ENCODE measurements around the gene TMEFF2. TPM values are rescaled to one million over a fixed set of nuclear protein-coding genes. Genes with fewer than 3 reads are reported as not detected.

The TMEFF2 gene
- total RNA-seq, 1 donor: under 0.01 TPM

DNA sequence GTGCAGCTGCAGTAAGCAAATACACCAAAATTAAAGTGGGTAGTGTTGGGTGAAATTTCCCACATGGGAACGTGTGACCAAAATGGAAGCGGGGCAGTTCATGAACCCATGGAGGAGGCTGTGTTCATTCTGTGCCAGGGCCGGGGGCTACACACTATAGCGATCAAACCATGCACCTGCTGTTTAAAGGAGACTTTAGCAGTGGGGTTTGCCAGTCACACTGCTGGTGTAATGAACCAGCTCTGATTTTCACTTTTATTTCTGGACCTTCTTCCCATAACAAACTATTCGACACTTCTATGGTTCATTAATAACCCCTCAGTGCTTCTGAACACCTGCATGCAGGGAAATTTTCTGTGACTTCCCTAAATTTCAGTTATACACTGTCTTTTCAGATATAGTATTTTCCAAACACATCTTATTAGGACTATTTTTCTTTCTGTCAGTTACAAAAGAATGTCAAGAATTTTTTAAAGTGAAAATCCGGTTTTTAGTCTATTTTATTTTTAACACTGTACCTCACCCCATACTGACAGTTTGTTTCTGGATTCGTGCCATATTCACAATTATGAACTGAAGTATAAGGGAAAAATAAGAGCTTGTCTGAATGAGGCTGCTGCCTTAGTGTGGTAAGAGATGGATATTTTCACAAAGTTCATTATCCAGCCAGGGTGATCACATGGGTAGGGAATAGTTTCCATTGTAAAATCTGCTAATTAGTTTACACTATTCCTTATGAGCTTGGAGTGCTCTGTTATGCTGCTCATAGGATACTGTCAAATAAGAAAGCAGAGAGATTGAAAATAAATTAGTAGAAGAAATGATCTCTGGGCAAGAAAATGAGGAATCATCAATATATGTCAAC lies 236.5 kb downstream of the TMEFF2 start:
- no peak for DNase-seq (ENCODE audit: insufficient read length, low spot score, missing footprints)
- H3K36me3 ChIP-seq (ENCODE audit: insufficient read depth, low read length): no peaks in the 10 kb centered on the region
- no peak overlapping the region for H3K4me2 ChIP-seq (ENCODE audit: insufficient read depth, low read length)
- H2AFZ ChIP-seq (ENCODE audit: low read length): no peak overlapping the region
- TF ChIP-seq, protein P1, sequence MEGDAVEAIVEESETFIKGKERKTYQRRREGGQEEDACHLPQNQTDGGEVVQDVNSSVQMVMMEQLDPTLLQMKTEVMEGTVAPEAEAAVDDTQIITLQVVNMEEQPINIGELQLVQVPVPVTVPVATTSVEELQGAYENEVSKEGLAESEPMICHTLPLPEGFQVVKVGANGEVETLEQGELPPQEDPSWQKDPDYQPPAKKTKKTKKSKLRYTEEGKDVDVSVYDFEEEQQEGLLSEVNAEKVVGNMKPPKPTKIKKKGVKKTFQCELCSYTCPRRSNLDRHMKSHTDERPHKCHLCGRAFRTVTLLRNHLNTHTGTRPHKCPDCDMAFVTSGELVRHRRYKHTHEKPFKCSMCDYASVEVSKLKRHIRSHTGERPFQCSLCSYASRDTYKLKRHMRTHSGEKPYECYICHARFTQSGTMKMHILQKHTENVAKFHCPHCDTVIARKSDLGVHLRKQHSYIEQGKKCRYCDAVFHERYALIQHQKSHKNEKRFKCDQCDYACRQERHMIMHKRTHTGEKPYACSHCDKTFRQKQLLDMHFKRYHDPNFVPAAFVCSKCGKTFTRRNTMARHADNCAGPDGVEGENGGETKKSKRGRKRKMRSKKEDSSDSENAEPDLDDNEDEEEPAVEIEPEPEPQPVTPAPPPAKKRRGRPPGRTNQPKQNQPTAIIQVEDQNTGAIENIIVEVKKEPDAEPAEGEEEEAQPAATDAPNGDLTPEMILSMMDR (IDR thresholded peaks at IDR 0.05; ENCODE audit: extremely low read depth, low read depth, low read length): no peak
- no peak overlapping the region for H3K27ac ChIP-seq (ENCODE audit: low read depth, low read length)
- H3K4me3 ChIP-seq (ENCODE audit: insufficient read depth, low read length): no peak overlapping the region
- no peaks in the 10 kb centered on the region for H3K79me2 ChIP-seq (ENCODE audit: insufficient read depth, low read length)
- H3K9me3 ChIP-seq (ENCODE audit: low read depth, low read length): no peaks in the 10 kb centered on the region
- H4K20me1 ChIP-seq (ENCODE audit: insufficient read depth, low read length): no peaks in the 10 kb centered on the region
- no peaks in the 10 kb centered on the region for H3K4me1 ChIP-seq (ENCODE audit: insufficient read depth, low read length)
- H3K27me3 ChIP-seq (ENCODE audit: insufficient read depth, low read length): no peaks in the 10 kb centered on the region

DNA sequence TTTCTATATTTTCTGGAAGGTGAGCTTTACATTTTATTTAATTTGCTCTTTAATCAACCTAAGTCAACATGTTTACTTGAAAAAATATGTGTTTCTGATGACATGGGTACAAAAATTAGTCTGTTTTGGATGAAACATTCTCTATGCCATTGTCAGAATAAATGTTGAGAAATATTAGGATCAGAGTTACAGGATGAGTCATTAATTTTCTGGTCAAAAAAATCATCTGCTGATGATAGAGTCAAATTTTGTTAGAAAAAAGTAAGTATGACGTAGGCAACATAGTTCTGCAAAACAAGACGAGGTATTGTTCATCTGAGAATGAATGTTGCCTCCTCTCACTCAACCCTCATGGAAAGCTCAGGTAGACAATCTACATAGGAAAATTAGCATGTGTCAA lies 240.3 kb downstream of the TMEFF2 start:
- Histone ChIP-seq H3K4me1 (ENCODE audit: insufficient read depth, low read length) (peaks cover 5% of the 10 kb centered on the region), H3K79me2 (ENCODE audit: insufficient read depth, low read length) (no peaks in the 10 kb centered on the region), H3K4me2 (ENCODE audit: insufficient read depth, low read length) (no peak overlapping the region), H3K9me3 (ENCODE audit: low read depth, low read length) (no peaks in the 10 kb centered on the region), H3K27ac (ENCODE audit: low read depth, low read length) (no peak overlapping the region), H3K36me3 (ENCODE audit: insufficient read depth, low read length) (no peaks in the 10 kb centered on the region), H3K4me3 (ENCODE audit: insufficient read depth, low read length) (no peak overlapping the region), H3K27me3 (ENCODE audit: insufficient read depth, low read length) (no peaks in the 10 kb centered on the region), H2AFZ (ENCODE audit: low read length) (no peak overlapping the region), H4K20me1 (ENCODE audit: insufficient read depth, low read length) (no peaks in the 10 kb centered on the region)
- TF ChIP-seq, protein P1 (IDR thresholded peaks at IDR 0.05; ENCODE audit: extremely low read depth, low read depth, low read length): no peak
- no peak for DNase-seq (ENCODE audit: insufficient read length, low spot score, missing footprints)

DNA sequence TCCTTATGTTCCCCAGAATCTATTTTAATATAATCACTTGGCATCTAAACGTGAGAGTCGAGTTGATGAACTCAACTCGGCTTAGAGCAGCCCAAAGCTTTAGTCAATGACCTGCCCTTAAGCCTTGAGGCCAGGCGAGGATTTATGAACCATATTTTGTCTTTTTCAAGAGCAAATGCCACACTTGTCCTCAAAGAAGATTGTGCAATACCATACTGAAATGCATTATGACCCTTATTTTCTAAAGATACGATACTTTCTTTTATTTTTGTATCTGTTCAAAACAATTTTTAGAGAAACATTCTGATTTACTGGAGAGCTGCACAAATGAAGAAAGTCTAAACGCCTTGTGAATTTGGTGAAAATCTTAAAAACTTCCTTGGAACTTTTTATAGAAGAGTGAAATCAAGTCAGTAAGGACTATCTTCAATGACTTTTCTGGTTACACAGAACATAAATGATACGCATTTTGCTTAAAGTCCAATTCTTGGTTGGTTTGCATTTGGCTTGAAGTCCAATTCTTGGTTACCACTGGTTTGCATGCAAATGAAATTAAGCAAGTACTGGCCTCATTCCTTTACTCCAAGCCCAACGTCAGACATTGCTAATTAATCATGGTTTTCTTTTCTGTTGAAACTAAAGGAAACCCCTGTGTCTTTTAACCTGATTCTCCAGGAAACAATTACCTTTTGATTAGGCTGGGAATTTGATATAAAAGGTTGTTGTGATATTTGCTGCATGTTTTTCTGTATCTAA lies 242.0 kb downstream of the TMEFF2 start:
- Histone ChIP-seq H3K36me3 (ENCODE audit: insufficient read depth, low read length) (no peaks in the 10 kb centered on the region), H4K20me1 (ENCODE audit: insufficient read depth, low read length) (no peaks in the 10 kb centered on the region), H2AFZ (ENCODE audit: low read length) (no peak overlapping the region), H3K4me1 (ENCODE audit: insufficient read depth, low read length) (peaks cover 5% of the 10 kb centered on the region), H3K79me2 (ENCODE audit: insufficient read depth, low read length) (no peaks in the 10 kb centered on the region), H3K9me3 (ENCODE audit: low read depth, low read length) (no peaks in the 10 kb centered on the region), H3K4me2 (ENCODE audit: insufficient read depth, low read length) (no peak overlapping the region), H3K27me3 (ENCODE audit: insufficient read depth, low read length) (no peaks in the 10 kb centered on the region), H3K4me3 (ENCODE audit: insufficient read depth, low read length) (no peak overlapping the region), H3K27ac (ENCODE audit: low read depth, low read length) (no peak overlapping the region)
- TF ChIP-seq, protein P1 (IDR thresholded peaks at IDR 0.05; ENCODE audit: extremely low read depth, low read depth, low read length): no peak
- no peak for DNase-seq (ENCODE audit: insufficient read length, low spot score, missing footprints)

DNA sequence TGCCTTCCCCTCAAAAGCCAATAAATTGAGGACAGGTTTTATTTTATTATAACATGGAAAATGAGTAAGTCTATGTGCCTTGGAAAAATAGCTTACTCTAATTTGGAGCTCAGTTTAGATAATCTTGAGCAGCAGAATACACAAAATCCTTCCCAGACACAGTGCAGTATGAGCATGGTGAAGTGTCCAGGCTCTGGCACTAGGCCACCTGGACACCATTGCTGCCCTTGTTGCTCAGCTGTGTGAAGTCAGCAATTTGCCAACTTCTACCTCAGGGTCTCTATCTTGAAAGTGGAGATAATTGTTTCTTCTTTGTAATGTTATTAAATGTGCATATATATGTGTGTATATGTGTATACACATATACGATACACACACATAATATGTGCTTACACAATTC lies 242.9 kb downstream of the TMEFF2 start:
- DNase-seq (ENCODE audit: insufficient read length, low spot score, missing footprints): no peak

More for the DNA sequence above, 242.9 kb downstream of the TMEFF2 start:
- H3K9me3 ChIP-seq (ENCODE audit: low read depth, low read length): no peaks in the 10 kb centered on the region
- H3K79me2 ChIP-seq (ENCODE audit: insufficient read depth, low read length): no peaks in the 10 kb centered on the region
- TF ChIP-seq, protein P1 (IDR thresholded peaks at IDR 0.05; ENCODE audit: extremely low read depth, low read depth, low read length): no peak
- H3K27me3 ChIP-seq (ENCODE audit: insufficient read depth, low read length): no peaks in the 10 kb centered on the region
- no peaks in the 10 kb centered on the region for H3K36me3 ChIP-seq (ENCODE audit: insufficient read depth, low read length)
- H4K20me1 ChIP-seq (ENCODE audit: insufficient read depth, low read length): no peaks in the 10 kb centered on the region
- H3K4me2 ChIP-seq (ENCODE audit: insufficient read depth, low read length): no peak overlapping the region
- H2AFZ ChIP-seq (ENCODE audit: low read length): no peak overlapping the region
- H3K4me1 ChIP-seq (ENCODE audit: insufficient read depth, low read length): peaks cover 5% of the 10 kb centered on the region
- no peak overlapping the region for H3K27ac ChIP-seq (ENCODE audit: low read depth, low read length)
- H3K4me3 ChIP-seq (ENCODE audit: insufficient read depth, low read length): no peak overlapping the region

All from osteoblast (primary cell).